ENCODE data around the gene XIRP1. TPM values are rescaled to one million over a fixed set of nuclear protein-coding genes. Genes with fewer than 3 reads are reported as not detected.
A peak's percentile ranks its signal among the peaks of the same experiment; 100 is the strongest.

Gene XIRP1
- total and polyA plus RNA-seq, 7 donors: 111 to 2,126 (median 601) TPM

GRCh38 chr3:39139442-39139841 is 53.0 kb downstream of the XIRP1 start:
- H3K4me3 ChIP-seq: no peak overlapping the region
- intact Hi-C loops (cut with DNase I): no loop called here
- peaks cover 8 to 46% of the 10 kb centered on the region in 2 donors for H3K36me3 ChIP-seq (ENCODE audit: insufficient read depth in 1 of 2, low read depth in 1 of 2)
- H3K4me1 ChIP-seq: peaks cover 29% of the 10 kb centered on the region
- no peaks in the 10 kb centered on the region for H3K27me3 ChIP-seq (ENCODE audit: insufficient read depth in 3 of 3, low read length in 2 of 3)
- H3K9me3 ChIP-seq: no peaks in the 10 kb centered on the region
- WGBS, 3 donors: 43 to 78% (median 47%) methylated on average over 2 of the region's 2 CpGs
- ATAC-seq (no peak), DNase-seq (no peak)
- H3K27ac ChIP-seq: no peak overlapping the region
- TF ChIP-seq CTCF (IDR thresholded peaks at IDR 0.05): no peak

DNA sequence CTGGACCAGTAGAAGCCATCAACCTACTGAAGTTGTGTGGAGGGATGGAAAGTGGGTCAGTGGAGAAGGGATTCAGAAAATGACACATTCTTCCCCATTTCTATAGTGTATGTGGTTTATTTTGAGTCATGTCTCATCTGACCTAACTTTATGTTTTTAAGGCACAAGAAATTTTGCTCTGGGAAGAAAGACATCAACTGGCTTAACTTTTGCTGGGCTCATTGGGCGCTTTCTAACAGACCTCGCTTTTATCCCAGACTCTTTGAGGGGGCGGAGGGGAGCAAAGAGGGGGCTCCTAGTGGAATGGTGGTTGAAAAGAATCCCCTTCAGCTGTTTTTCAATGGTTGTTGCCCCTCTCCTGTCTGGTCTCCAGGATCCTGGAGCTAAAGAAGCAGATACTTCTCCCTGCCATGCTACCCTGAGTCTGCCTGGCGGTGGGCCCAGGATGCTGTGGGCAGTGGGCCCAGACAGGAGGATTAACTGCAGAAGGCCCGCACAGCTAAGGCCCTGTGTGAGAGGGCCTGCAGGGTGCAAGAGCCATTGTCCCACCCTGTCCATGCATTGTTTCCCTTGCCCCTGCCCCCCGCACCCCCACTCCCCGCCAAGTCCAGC is 53.5 kb downstream of the XIRP1 start:
- H3K4me3 ChIP-seq: no peak overlapping the region
- peak; percentile 71 to 79 for DNase-seq
- ATAC-seq: peak; percentile 27 to 70 (median 60)
- intact Hi-C loops (cut with DNase I): no loop called here
- H3K4me1 ChIP-seq: peaks cover 27% of the 10 kb centered on the region
- peaks cover 8 to 41% of the 10 kb centered on the region in 2 donors for H3K36me3 ChIP-seq (ENCODE audit: insufficient read depth in 1 of 2, low read depth in 1 of 2)
- TF ChIP-seq CTCF (IDR thresholded peaks at IDR 0.05): no peak
- H3K27ac ChIP-seq: no peak overlapping the region
- no peaks in the 10 kb centered on the region for H3K9me3 ChIP-seq
- WGBS, 3 donors: 40 to 50% (median 49%) methylated on average over 7 of the region's 7 CpGs
- H3K27me3 ChIP-seq (ENCODE audit: insufficient read depth in 3 of 3, low read length in 2 of 3): no peaks in the 10 kb centered on the region

DNA sequence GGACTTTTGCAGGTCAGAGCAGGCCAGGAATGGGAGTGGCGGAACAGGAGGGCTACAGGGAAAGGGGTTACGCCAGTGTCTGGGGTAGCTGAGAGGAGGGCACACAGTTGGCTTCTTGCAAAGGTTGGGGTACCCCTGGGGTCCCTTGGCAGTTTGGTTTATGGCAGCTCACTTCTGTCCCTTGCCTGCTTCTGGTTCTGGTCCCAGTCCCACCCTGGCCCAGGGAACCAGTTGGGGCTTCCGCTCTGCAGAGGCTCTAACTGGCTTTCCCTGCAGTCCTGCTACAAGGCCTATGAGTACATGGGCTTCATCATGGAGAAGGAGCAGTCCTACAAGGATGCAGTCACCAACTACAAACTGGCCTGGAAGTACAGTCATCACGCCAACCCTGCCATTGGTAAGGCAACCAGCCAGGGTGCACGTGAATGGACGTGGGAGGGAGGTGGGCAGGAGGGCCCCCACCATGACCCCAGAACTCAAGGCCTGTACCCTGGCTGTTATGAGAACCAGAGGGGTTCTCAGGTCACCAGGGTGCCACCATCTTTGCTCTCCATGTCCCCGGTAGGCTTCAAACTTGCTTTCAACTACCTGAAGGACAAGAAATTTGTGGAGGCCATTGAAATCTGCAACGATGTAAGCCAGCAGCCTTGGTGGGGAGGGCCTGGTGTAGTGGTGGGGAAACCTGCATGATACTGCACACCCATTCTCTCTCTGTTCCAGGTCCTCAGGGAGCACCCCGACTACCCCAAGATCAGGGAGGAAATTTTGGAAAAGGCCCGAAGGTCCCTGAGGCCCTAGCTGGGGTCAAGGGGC is 54.2 kb downstream of the XIRP1 start:
- 88 to 92% (median 91%) methylated on average over 10 of the region's 10 CpGs for whole genome bisulfite sequencing, 3 donors
- intact Hi-C loops (cut with DNase I): no loop called here
- ATAC-seq (peak in 1 of 4 donors; percentile 7), DNase-seq (no peak)
- Histone ChIP-seq H3K36me3 (ENCODE audit: insufficient read depth in 1 of 2, low read depth in 1 of 2) (peaks cover 8 to 34% of the 10 kb centered on the region in 2 donors), H3K27me3 (ENCODE audit: insufficient read depth in 3 of 3, low read length in 2 of 3) (no peaks in the 10 kb centered on the region), H3K4me3 (no peak overlapping the region), H3K27ac (no peak overlapping the region), H3K9me3 (no peaks in the 10 kb centered on the region), H3K4me1 (peaks cover 27% of the 10 kb centered on the region)
- TF ChIP-seq CTCF (IDR thresholded peaks at IDR 0.05): no peak

- Histone ChIP-seq H3K36me3 (ENCODE audit: insufficient read depth in 1 of 2, low read depth in 1 of 2) (peaks cover 2 to 27% of the 10 kb centered on the region in 2 donors), H3K9me3 (no peaks in the 10 kb centered on the region), H3K27me3 (ENCODE audit: insufficient read depth in 3 of 3, low read length in 2 of 3) (no peaks in the 10 kb centered on the region), H3K4me1 (peaks cover 23% of the 10 kb centered on the region), H3K4me3 (no peak overlapping the region), H3K27ac (no peak overlapping the region)
- 95 to 97% (median 97%) methylated on average over 18 of the region's 18 CpGs for WGBS, 3 donors
- no peak for TF ChIP-seq CTCF (IDR thresholded peaks at IDR 0.05)
- no peak for ATAC-seq
- DNase-seq: no peak
- intact Hi-C loops (cut with DNase I): no loop called here
These were observed 54.9 kb downstream of the XIRP1 start for GRCh38 chr3:39137435-39137936.

Data from psoas muscle (tissue), 8 donors.